HCT116 (cell line): ENCODE results near the gene AVPI1.

Experiments used
- CEBPB ChIP-seq: IDR thresholded peaks from 2 replicates; pipeline ENCODE4 v1.6.1; 2012; ENCODE audit warnings: low read depth
- EZH2 ChIP-seq: fragments of 200-600 bp; sonication (generic); IDR thresholded peaks from 2 replicates; pipeline ENCODE4 v1.6.1; 2017; ENCODE audit warnings: antibody characterized with exemption, mixed run types
- POLR2A ChIP-seq: IDR thresholded peaks from 2 replicates; pipeline ENCODE4 v1.7.0; 2011; ENCODE audit warnings: borderline replicate concordance; ENCODE audit not compliant: insufficient read depth, insufficient read length; ENCODE audit errors: extremely low read depth
- POLR2AphosphoS5 ChIP-seq: IDR thresholded peaks from 2 replicates; pipeline ENCODE4 v1.6.1; 2011; ENCODE audit warnings: mild to moderate bottlenecking, low read depth, low read length, moderate library complexity
- SIN3A ChIP-seq: IDR thresholded peaks from 2 replicates; pipeline ENCODE4 v1.6.1; 2012; ENCODE audit warnings: low read depth
- TCF7L2 ChIP-seq: IDR thresholded peaks from 2 replicates; pipeline ENCODE4 v1.7.0; 2011; ENCODE audit warnings: borderline replicate concordance, inconsistent platforms; ENCODE audit not compliant: insufficient read depth, insufficient read length; ENCODE audit errors: extremely low read depth
- ZFX ChIP-seq: fragments of 450-650 bp; IDR thresholded peaks from 2 replicates; pipeline ENCODE4 v1.6.1; 2017
- TF ChIP-seq, protein P1 (sequence below), 3 experiments: fragments of 200-600 bp in 1 of 3; sonication (generic) in 1 of 3; IDR thresholded peaks in 2 of 3; conservative IDR thresholded peaks in 1 of 3; 2 replicates each; pipeline ENCODE4 v1.5.1; 2012 to 2017; ENCODE audit warnings: low read depth in 2 of 3, low read length in 2 of 3, antibody characterized with exemption in 1 of 3, borderline replicate concordance in 1 of 3, control low read depth in 1 of 3, mild to moderate bottlenecking in 1 of 3, mixed read lengths in 1 of 3, mixed run types in 1 of 3, moderate library complexity in 1 of 3; ENCODE audit not compliant: insufficient read depth in 1 of 3
- TF ChIP-seq, protein P2 (sequence below): IDR thresholded peaks from 2 replicates; pipeline ENCODE4 v1.6.1; 2012; ENCODE audit warnings: low read depth
- TF ChIP-seq, protein P3 (sequence below): IDR thresholded peaks from 2 replicates; pipeline ENCODE4 v1.6.1; 2012

DNA sequence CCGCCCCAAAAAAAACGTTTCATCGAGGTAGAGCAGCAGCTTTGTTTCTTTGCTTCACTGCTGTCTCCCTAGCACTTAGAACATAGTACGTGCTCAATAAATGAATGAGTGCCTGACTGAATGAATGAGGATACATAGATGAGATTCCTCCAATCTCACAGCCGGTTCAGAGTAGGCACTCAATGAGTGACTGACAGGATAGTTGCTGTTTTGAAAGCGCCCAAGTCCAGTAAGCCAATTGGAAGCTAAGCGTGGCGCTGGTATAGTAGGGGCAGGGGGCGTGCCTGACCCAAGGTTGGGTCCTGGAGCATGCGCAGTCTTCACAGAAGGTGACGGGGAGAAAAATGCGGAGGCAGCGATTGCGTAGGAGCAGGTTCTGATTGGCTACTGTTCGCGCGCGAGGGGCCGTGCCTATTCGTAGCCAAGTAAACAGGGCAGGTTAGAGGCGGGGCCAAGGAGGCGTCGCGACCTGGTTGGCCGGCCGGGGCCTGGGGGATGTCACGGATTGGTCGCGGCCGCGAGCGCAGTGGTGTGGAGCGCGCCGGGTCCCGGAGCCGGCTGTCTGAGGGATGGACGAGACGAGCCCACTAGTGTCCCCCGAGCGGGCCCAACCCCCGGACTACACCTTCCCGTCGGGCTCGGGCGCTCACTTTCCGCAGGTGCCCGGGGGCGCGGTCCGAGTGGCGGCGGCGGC lies 46.7 kb downstream of the AVPI1 start, which contains the start of gene PI4K2A:
- TF ChIP-seq ZFX = no peak
- TF ChIP-seq CEBPB = no peak
- TF ChIP-seq, protein P1, sequence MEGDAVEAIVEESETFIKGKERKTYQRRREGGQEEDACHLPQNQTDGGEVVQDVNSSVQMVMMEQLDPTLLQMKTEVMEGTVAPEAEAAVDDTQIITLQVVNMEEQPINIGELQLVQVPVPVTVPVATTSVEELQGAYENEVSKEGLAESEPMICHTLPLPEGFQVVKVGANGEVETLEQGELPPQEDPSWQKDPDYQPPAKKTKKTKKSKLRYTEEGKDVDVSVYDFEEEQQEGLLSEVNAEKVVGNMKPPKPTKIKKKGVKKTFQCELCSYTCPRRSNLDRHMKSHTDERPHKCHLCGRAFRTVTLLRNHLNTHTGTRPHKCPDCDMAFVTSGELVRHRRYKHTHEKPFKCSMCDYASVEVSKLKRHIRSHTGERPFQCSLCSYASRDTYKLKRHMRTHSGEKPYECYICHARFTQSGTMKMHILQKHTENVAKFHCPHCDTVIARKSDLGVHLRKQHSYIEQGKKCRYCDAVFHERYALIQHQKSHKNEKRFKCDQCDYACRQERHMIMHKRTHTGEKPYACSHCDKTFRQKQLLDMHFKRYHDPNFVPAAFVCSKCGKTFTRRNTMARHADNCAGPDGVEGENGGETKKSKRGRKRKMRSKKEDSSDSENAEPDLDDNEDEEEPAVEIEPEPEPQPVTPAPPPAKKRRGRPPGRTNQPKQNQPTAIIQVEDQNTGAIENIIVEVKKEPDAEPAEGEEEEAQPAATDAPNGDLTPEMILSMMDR (IDR thresholded peaks at IDR 0.05 in 2 of 3, conservative IDR thresholded peaks at IDR 0.05 in 1 of 3; ENCODE audit: borderline replicate concordance in 1 of 3, insufficient read depth in 1 of 3, low read depth in 2 of 3, low read length in 2 of 3) = no peak
- no peak for TF ChIP-seq POLR2A
- TF ChIP-seq TCF7L2 = no peak
- TF ChIP-seq, protein P2, sequence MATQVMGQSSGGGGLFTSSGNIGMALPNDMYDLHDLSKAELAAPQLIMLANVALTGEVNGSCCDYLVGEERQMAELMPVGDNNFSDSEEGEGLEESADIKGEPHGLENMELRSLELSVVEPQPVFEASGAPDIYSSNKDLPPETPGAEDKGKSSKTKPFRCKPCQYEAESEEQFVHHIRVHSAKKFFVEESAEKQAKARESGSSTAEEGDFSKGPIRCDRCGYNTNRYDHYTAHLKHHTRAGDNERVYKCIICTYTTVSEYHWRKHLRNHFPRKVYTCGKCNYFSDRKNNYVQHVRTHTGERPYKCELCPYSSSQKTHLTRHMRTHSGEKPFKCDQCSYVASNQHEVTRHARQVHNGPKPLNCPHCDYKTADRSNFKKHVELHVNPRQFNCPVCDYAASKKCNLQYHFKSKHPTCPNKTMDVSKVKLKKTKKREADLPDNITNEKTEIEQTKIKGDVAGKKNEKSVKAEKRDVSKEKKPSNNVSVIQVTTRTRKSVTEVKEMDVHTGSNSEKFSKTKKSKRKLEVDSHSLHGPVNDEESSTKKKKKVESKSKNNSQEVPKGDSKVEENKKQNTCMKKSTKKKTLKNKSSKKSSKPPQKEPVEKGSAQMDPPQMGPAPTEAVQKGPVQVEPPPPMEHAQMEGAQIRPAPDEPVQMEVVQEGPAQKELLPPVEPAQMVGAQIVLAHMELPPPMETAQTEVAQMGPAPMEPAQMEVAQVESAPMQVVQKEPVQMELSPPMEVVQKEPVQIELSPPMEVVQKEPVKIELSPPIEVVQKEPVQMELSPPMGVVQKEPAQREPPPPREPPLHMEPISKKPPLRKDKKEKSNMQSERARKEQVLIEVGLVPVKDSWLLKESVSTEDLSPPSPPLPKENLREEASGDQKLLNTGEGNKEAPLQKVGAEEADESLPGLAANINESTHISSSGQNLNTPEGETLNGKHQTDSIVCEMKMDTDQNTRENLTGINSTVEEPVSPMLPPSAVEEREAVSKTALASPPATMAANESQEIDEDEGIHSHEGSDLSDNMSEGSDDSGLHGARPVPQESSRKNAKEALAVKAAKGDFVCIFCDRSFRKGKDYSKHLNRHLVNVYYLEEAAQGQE = no peak
- no peak for TF ChIP-seq EZH2
- TF ChIP-seq, protein P3, sequence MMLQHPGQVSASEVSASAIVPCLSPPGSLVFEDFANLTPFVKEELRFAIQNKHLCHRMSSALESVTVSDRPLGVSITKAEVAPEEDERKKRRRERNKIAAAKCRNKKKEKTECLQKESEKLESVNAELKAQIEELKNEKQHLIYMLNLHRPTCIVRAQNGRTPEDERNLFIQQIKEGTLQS = no peak
- no peak for TF ChIP-seq SIN3A
- peak; percentile 75 for TF ChIP-seq POLR2AphosphoS5
